ENCODE data around the gene ZNF618. TPM values are rescaled to one million over a fixed set of nuclear protein-coding genes. Genes with fewer than 3 reads are reported as not detected.
A peak's percentile ranks its signal among the peaks of the same experiment; 100 is the strongest.

The ZNF618 gene
- polyA plus RNA-seq, 3 donors from 2014 or later = 1.4 to 4.1 (median 3.9) TPM

GRCh38 chr9:113919871-113920270 lies 43.8 kb downstream of the ZNF618 start:
- Mint-ChIP-seq H3K4me3 (no peak overlapping the region), H3K27me3 (ENCODE audit: low read depth in 3 of 3) (peaks cover 0 to 2% (median 0%) of the 10 kb centered on the region in 3 donors), H3K4me1 (peaks cover 7 to 11% of the 10 kb centered on the region in 2 donors), H3K36me3 (peaks cover 4 to 11% (median 8%) of the 10 kb centered on the region in 3 donors), H3K27ac (no peak overlapping the region), H3K9me3 (peaks cover 0 to 7% (median 5%) of the 10 kb centered on the region in 6 donors)
- no peak for DNase-seq

DNA sequence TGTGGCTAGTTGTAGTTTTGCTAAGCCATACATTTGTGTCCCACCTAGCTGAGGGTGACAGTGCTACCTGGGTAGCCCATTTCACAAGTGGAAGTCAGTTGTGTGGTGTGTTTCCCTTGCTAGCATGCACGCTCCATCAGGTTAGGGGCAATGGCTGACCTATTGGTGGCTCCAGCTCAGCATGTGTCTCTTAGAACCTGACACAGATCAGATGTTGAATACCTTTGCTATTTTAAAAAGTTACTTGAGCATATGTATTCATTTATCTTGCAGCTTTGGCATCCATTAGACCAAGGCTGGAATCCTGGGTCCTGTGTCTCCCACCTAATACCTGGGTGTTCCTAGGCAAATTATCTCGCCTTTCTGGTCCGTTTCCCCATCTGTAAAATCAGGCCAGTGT lies 44.8 kb downstream of the ZNF618 start:
- Mint-ChIP-seq H3K9me3 (peaks cover 0 to 7% (median 5%) of the 10 kb centered on the region in 6 donors), H3K27ac (no peak overlapping the region), H3K4me3 (no peak overlapping the region), H3K27me3 (ENCODE audit: low read depth in 3 of 3) (peaks cover 0 to 2% (median 0%) of the 10 kb centered on the region in 3 donors), H3K36me3 (peaks cover 4 to 16% (median 8%) of the 10 kb centered on the region in 3 donors), H3K4me1 (peaks cover 5 to 11% of the 10 kb centered on the region in 2 donors)
- no peak for DNase-seq

GRCh38 chr9:113921396-113921925 lies 45.4 kb downstream of the ZNF618 start:
- Mint-ChIP-seq H3K4me3 (no peak overlapping the region), H3K9me3 (peaks cover 0 to 7% (median 5%) of the 10 kb centered on the region in 6 donors), H3K36me3 (peaks cover 4 to 17% (median 8%) of the 10 kb centered on the region in 3 donors), H3K27me3 (ENCODE audit: low read depth in 3 of 3) (peaks cover 0 to 2% (median 0%) of the 10 kb centered on the region in 3 donors), H3K4me1 (peaks cover 7 to 11% of the 10 kb centered on the region in 2 donors), H3K27ac (peak overlapping the region in 1 of 6 donors; percentile 3)
- DNase-seq = no peak

DNA sequence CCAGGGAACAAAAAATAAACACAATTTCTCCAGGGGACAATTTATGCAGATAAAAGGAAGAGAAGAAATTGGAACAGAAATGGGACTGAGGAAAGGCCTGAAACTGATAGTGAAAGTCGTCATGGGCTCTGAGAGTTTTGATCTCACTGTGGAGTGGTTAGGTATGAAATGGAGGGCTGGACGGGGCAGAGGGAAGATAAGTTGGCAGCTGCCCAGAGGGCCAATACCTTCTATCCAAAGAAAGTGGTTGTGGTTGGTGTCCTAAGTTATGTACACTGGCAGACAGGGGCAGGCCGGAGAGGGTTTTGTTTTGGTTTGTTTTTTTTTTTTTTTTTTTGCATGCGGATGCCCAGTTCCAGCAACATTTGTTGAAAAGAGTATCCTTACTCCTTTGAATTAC lies 46.1 kb downstream of the ZNF618 start:
- peaks cover 0 to 4% (median 0%) of the 10 kb centered on the region in 3 donors for H3K27me3 Mint-ChIP-seq (ENCODE audit: low read depth in 3 of 3)
- peaks cover 8 to 11% of the 10 kb centered on the region in 2 donors for H3K4me1 Mint-ChIP-seq
- no peak for DNase-seq
- peaks cover 0 to 10% (median 5%) of the 10 kb centered on the region in 6 donors for H3K9me3 Mint-ChIP-seq
- peaks cover 4 to 17% (median 8%) of the 10 kb centered on the region in 3 donors for H3K36me3 Mint-ChIP-seq
- no peak overlapping the region for H3K27ac Mint-ChIP-seq
- H3K4me3 Mint-ChIP-seq = no peak overlapping the region

GRCh38 chr9:113926211-113926610 lies 50.1 kb downstream of the ZNF618 start:
- DNase-seq = no peak
- peaks cover 0 to 5% (median 0%) of the 10 kb centered on the region in 3 donors for H3K27me3 Mint-ChIP-seq (ENCODE audit: low read depth in 3 of 3)
- H3K36me3 Mint-ChIP-seq = peaks cover 11 to 31% (median 13%) of the 10 kb centered on the region in 3 donors
- H3K4me3 Mint-ChIP-seq = no peak overlapping the region
- H3K4me1 Mint-ChIP-seq = peaks cover 8 to 16% of the 10 kb centered on the region in 2 donors
- no peak overlapping the region for H3K27ac Mint-ChIP-seq
- H3K9me3 Mint-ChIP-seq = peaks cover 0 to 20% (median 10%) of the 10 kb centered on the region in 6 donors

DNA sequence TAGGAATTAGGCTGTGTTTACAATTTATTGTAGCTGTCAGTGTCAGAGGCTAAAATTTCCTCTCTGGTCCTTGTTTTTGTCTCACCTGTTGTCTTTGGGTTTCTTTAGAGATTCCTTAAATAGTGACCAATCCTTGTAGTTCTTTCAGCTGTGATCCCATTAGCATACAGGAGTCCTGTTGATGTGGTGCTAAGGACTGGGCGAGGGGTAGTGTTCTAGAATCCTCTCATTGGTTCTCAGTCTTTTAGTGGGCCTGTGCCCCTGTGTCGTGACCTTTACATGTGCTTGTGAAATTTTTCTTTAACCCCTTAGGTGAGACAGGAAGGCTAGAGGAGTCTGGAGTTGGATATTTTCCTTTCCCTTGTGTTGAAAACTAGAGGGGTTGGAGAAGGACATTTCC lies 51.2 kb downstream of the ZNF618 start:
- Mint-ChIP-seq H3K36me3 (peaks cover 9 to 27% (median 11%) of the 10 kb centered on the region in 3 donors), H3K4me3 (no peak overlapping the region), H3K27ac (no peak overlapping the region), H3K27me3 (ENCODE audit: low read depth in 3 of 3) (peaks cover 0 to 3% (median 0%) of the 10 kb centered on the region in 3 donors), H3K9me3 (peaks cover 0 to 20% (median 9%) of the 10 kb centered on the region in 6 donors), H3K4me1 (peaks cover 4 to 10% of the 10 kb centered on the region in 2 donors)
- no peak for DNase-seq

GRCh38 chr9:113928269-113928668 lies 52.2 kb downstream of the ZNF618 start:
- H3K4me1 Mint-ChIP-seq = peaks cover 4 to 5% of the 10 kb centered on the region in 2 donors
- H3K4me3 Mint-ChIP-seq = no peak overlapping the region
- no peak overlapping the region for H3K27ac Mint-ChIP-seq
- H3K9me3 Mint-ChIP-seq = peaks cover 0 to 18% (median 9%) of the 10 kb centered on the region in 6 donors
- H3K27me3 Mint-ChIP-seq (ENCODE audit: low read depth in 3 of 3) = peaks cover 0 to 3% (median 0%) of the 10 kb centered on the region in 3 donors
- H3K36me3 Mint-ChIP-seq = peaks cover 7 to 20% (median 11%) of the 10 kb centered on the region in 3 donors
- no peak for DNase-seq

- DNase-seq = no peak
- Mint-ChIP-seq H3K9me3 (peaks cover 0 to 15% (median 5%) of the 10 kb centered on the region in 6 donors), H3K4me1 (peaks cover 4 to 5% of the 10 kb centered on the region in 2 donors), H3K27me3 (ENCODE audit: low read depth in 3 of 3) (peaks cover 0 to 3% (median 0%) of the 10 kb centered on the region in 3 donors), H3K27ac (no peak overlapping the region), H3K36me3 (peaks cover 5 to 20% (median 11%) of the 10 kb centered on the region in 3 donors), H3K4me3 (no peak overlapping the region)
Measured at GRCh38 chr9:113929634-113930389, 53.7 kb downstream of the ZNF618 start.

DNA sequence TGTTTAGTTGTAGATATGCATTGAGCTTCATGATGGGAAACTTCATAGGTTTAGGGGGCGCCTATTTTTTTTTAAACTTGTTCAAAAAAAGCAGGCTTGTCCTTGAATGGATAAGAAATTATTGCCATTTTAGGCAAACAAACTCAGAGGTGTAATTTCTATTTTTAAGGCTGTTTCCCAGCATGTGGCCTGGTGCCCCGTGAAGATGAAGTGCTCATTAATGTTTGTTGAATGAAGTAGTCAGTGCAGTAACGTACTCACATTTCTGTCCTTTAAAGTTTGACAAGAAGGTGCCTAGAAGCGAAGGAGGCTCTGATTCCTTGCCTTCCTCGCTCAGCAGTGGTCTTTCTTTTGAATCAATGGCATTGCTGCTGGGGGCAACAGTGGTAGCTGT lies 54.3 kb downstream of the ZNF618 start:
- peaks cover 0 to 3% (median 2%) of the 10 kb centered on the region in 3 donors for H3K27me3 Mint-ChIP-seq (ENCODE audit: low read depth in 3 of 3)
- H3K4me1 Mint-ChIP-seq = peaks cover 4 to 5% of the 10 kb centered on the region in 2 donors
- peaks cover 0 to 15% (median 5%) of the 10 kb centered on the region in 6 donors for H3K9me3 Mint-ChIP-seq
- no peak for DNase-seq
- H3K36me3 Mint-ChIP-seq = peaks cover 5 to 20% (median 11%) of the 10 kb centered on the region in 3 donors
- no peak overlapping the region for H3K27ac Mint-ChIP-seq
- H3K4me3 Mint-ChIP-seq = no peak overlapping the region

DNA sequence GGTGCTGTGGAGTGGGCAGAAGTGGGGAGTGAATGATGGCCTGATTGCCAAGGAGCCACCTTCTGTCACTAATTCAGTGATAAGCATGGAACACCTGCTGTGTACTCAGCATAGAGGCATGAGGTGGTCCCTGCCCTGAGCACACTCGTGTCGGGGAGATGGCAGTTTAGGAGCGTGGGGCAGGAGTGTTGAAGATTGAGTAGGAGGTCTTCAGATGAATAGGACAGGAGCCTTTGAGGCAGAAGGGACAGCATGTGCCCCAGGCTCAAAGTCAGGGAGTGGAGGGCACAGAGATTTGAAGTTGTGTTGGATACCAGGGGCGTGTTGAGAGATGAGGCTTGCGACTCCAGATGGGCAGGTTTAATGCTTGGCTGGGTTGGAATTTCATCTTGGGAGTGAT lies 55.0 kb downstream of the ZNF618 start:
- no peak for DNase-seq
- H3K36me3 Mint-ChIP-seq = peaks cover 5 to 13% (median 11%) of the 10 kb centered on the region in 3 donors
- H3K9me3 Mint-ChIP-seq = peaks cover 0 to 15% (median 5%) of the 10 kb centered on the region in 6 donors
- no peak overlapping the region for H3K4me3 Mint-ChIP-seq
- H3K27me3 Mint-ChIP-seq (ENCODE audit: low read depth in 3 of 3) = peaks cover 0 to 3% (median 2%) of the 10 kb centered on the region in 3 donors
- no peak overlapping the region for H3K27ac Mint-ChIP-seq
- peaks cover 4 to 5% of the 10 kb centered on the region in 2 donors for H3K4me1 Mint-ChIP-seq

- Mint-ChIP-seq H3K4me3 (no peak overlapping the region), H3K27me3 (ENCODE audit: low read depth in 3 of 3) (peaks cover 0 to 3% (median 2%) of the 10 kb centered on the region in 3 donors), H3K9me3 (peaks cover 0 to 15% (median 3%) of the 10 kb centered on the region in 6 donors), H3K36me3 (peaks cover 5 to 13% (median 11%) of the 10 kb centered on the region in 3 donors), H3K4me1 (peaks cover 0 to 5% of the 10 kb centered on the region in 2 donors), H3K27ac (no peak overlapping the region)
- DNase-seq = no peak
Measured at GRCh38 chr9:113931777-113932176, 55.7 kb downstream of the ZNF618 start.

DNA sequence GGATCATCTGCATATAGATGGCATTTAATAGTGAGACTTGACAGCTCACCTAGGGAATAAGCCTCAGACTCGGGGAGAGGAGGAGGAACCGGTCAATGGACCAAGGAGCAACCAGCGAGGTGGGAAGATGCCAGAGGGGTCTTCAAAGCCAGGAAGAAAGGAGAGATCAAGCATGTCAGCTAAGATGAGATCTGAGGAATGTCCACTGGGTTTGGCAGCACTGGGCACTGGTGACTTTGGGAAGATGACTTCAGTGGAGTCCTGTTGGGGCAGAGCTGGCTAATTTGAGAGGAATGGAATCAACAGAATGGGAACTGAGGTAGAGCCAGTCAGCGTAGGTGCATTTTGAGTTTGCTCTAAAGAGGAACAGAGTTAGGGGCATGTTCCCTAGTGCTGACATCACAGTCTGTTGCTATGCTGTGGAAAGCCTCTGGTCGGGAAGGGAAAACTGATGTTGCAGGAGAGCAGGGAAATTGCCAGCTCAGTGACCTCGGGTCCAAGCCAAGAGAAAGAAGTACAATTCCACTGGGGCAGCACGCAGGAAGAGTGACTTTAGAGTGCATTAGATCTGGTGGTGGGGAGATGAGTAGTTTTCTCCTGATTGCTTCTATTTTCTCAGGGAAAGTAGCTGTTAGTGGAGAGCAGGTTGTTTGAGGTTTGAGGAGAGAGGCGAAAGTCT lies 56.9 kb downstream of the ZNF618 start:
- Mint-ChIP-seq H3K9me3 (peaks cover 0 to 11% (median 2%) of the 10 kb centered on the region in 6 donors), H3K4me1 (peaks cover 0 to 2% of the 10 kb centered on the region in 2 donors), H3K27ac (no peak overlapping the region), H3K4me3 (no peak overlapping the region), H3K36me3 (peaks cover 5 to 9% (median 5%) of the 10 kb centered on the region in 3 donors), H3K27me3 (ENCODE audit: low read depth in 3 of 3) (peaks cover 0 to 2% (median 0%) of the 10 kb centered on the region in 3 donors)
- DNase-seq = no peak

- DNase-seq = no peak
- H3K4me3 Mint-ChIP-seq = no peak overlapping the region
- no peak overlapping the region for H3K27ac Mint-ChIP-seq
- H3K9me3 Mint-ChIP-seq = peaks cover 0 to 6% (median 0%) of the 10 kb centered on the region in 6 donors
- H3K27me3 Mint-ChIP-seq (ENCODE audit: low read depth in 3 of 3) = peaks cover 0 to 2% (median 0%) of the 10 kb centered on the region in 3 donors
- peaks cover 0 to 3% (median 0%) of the 10 kb centered on the region in 3 donors for H3K36me3 Mint-ChIP-seq
- peaks cover 0 to 2% of the 10 kb centered on the region in 2 donors for H3K4me1 Mint-ChIP-seq
Measured at GRCh38 chr9:113933671-113934070, 57.6 kb downstream of the ZNF618 start.

Data from immature natural killer cell (primary cell).